Measurements from ENCODE around the gene DNAJB14. TPM values are rescaled to one million over a fixed set of nuclear protein-coding genes. Genes with fewer than 3 reads are reported as not detected.

The DNAJB14 gene
- total and polyA plus RNA-seq, 2 donors (not counting 3 experiments of a cell fraction or from before 2014, with no cell fraction given), result 9.2 to 56.7 TPM

- H2AFZ ChIP-seq (ENCODE audit: low read depth, low read length), result no peak overlapping the region
- TF ChIP-seq EZH2 (IDR thresholded peaks at IDR 0.05; ENCODE audit: borderline replicate concordance, low read depth, low read length, severe bottlenecking), result no peak
- TF ChIP-seq MAX (IDR thresholded peaks at IDR 0.05; ENCODE audit: insufficient read depth, insufficient read length), result no peak
- TF ChIP-seq POLR2AphosphoS5 (IDR thresholded peaks at IDR 0.05; ENCODE audit: insufficient read depth, low read depth, low read length), result no peak
- no peak for TF ChIP-seq JUN (IDR thresholded peaks at IDR 0.05; ENCODE audit: borderline replicate concordance, insufficient read depth, insufficient read length, low read depth)
- no peak for TF ChIP-seq GATA2 (IDR thresholded peaks at IDR 0.05; ENCODE audit: insufficient read depth, insufficient read length, low read depth, low read length)
- no peak for TF ChIP-seq MYC (IDR thresholded peaks at IDR 0.05; ENCODE audit: low read depth, low read length)
- no peak for TF ChIP-seq FOS (IDR thresholded peaks at IDR 0.05; ENCODE audit: borderline replicate concordance, insufficient read depth, low read length)
- TF ChIP-seq CTCF (IDR thresholded peaks at IDR 0.05; ENCODE audit: extremely low read depth in 1 of 2, insufficient read depth in 1 of 2, low read depth in 1 of 2, low read length in 2 of 2), result no peak
- TF ChIP-seq POLR2A (IDR thresholded peaks at IDR 0.05; ENCODE audit: low read depth, low read length), result no peak
- H3K9ac ChIP-seq (replicated peaks; ENCODE audit: extremely low read depth, insufficient read depth, low read length), result no peak overlapping the region
- H3K79me2 ChIP-seq (ENCODE audit: control insufficient read depth, insufficient read depth, low read length), result no peaks in the 10 kb centered on the region
- no TSS peak for BruUV-seq (replicated peaks)
- H3K27me3 ChIP-seq (ENCODE audit: control insufficient read depth in 2 of 2, insufficient read depth in 2 of 2, low read length in 2 of 2), result no peaks in the 10 kb centered on the region
- intact Hi-C loops (cut with micrococcal nuclease) (no loop called here), dilution Hi-C loops (cut with MboI; ENCODE audit: extremely low pct_ligation_motif_present, low sequenced_read_pairs) (no loop called here)
- FAIRE-seq, result no peak
- no peaks in the 10 kb centered on the region for H3K9me1 ChIP-seq (replicated peaks; ENCODE audit: control insufficient read depth, extremely low read depth, insufficient read depth, low read length)
- no peak overlapping the region for H3K27ac ChIP-seq (ENCODE audit: insufficient read depth, low read depth, low read length)
- H3K9me3 ChIP-seq (replicated peaks; ENCODE audit: control insufficient read depth, insufficient read depth, low read length), result no peaks in the 10 kb centered on the region
- DNase-seq (ENCODE audit: low read depth, low spot score), result no peak
- no peak overlapping the region for H3K4me2 ChIP-seq (ENCODE audit: insufficient read depth, low read length)
- H4K20me1 ChIP-seq (replicated peaks; ENCODE audit: control insufficient read depth, extremely low read depth, insufficient read depth, low read length), result no peaks in the 10 kb centered on the region
- ChIA-PET CTCF (no interaction called here), POLR2A (no interaction called here)
- H3K4me3 ChIP-seq (replicated peaks in 1 of 3; ENCODE audit: insufficient read depth in 1 of 3, low read depth in 1 of 3, low read length in 3 of 3), result no peak overlapping the region
- no peaks in the 10 kb centered on the region for H3K4me1 ChIP-seq (ENCODE audit: control insufficient read depth, extremely low read depth, insufficient read depth, low read length)
- no peaks in the 10 kb centered on the region for H3K36me3 ChIP-seq (ENCODE audit: control insufficient read depth in 2 of 2, extremely low read depth in 1 of 2, insufficient read depth in 2 of 2, low read length in 2 of 2)
Observed at GRCh38 chr4:99848591-99849001, 97.8 kb downstream of the DNAJB14 start.

All from endothelial cell of umbilical vein (primary cell).